GM19328 (cell line): ENCODE results near the gene MAGEB6.
"Not testable (repeated sequence)": the region's sequence is repeated elsewhere in the genome, so short reads cannot be mapped to it uniquely, and the experiment has no call there.

Experiments used
- ATAC-seq: cut with Tn5 transposase; IDR thresholded peaks from one replicate; pipeline ENCODE4 v1.9.1; 2021; ENCODE audit warnings: mild to moderate bottlenecking, moderate library complexity; ENCODE audit not compliant: unreplicated experiment

MAGEB6 gene

GRCh38 chrX:26192204-26192603 is at the start of gene MAGEB6:
Gene MAGEB6 (plus strand): TSS chrX:26192440. CDS start chrX:26193847, 1,407 bp downstream.
- ATAC-seq, result no peak

- no peak for ATAC-seq
These were observed 46.2 kb upstream of the MAGEB6 start for GRCh38 chrX:26146024-26146423.

- no peak for ATAC-seq
These were observed 31.9 kb upstream of the MAGEB6 start, which contains the start of gene MAGEB6B for GRCh38 chrX:26160301-26160700. Gene MAGEB6B (plus strand): TSS chrX:26160601. CDS start chrX:26160601, 0 bp downstream.

- no peak for ATAC-seq
These were observed 11.3 kb downstream of the MAGEB6 start for GRCh38 chrX:26203561-26203960.

GRCh38 chrX:26204717-26205116 is 12.5 kb downstream of the MAGEB6 start:
- ATAC-seq, result not testable (repeated sequence)

- ATAC-seq, result no peak
These were observed 15.8 kb downstream of the MAGEB6 start for GRCh38 chrX:26208012-26208411.

- ATAC-seq, result no peak
These were observed 23.6 kb downstream of the MAGEB6 start, which contains the start of gene MAGEB5 for GRCh38 chrX:26215869-26216268. Gene MAGEB5 (plus strand): TSS chrX:26216169. CDS start chrX:26217302, 1,133 bp downstream.

GRCh38 chrX:26219351-26219750 is 27.1 kb downstream of the MAGEB6 start:
- no peak for ATAC-seq

GRCh38 chrX:26234177-26234576 is 41.9 kb downstream of the MAGEB6 start:
- no peak for ATAC-seq
